ENCODE data around the gene BMPR1A.
"Not testable (repeated sequence)": the region's sequence is repeated elsewhere in the genome, so short reads cannot be mapped to it uniquely, and the experiment has no call there.

Gene BMPR1A

GRCh38 chr10:86914734-86915133, 158.3 kb downstream of the BMPR1A start:
- H3K27ac ChIP-seq (ENCODE audit: insufficient read depth in 1 of 2, low read depth in 1 of 2, low read length in 2 of 2, poor library complexity in 1 of 2, severe bottlenecking in 2 of 2) = no peak overlapping the region
- H3K4me1 ChIP-seq (ENCODE audit: control extremely low read depth in 1 of 4, control insufficient read depth in 4 of 4, insufficient read depth in 4 of 4, low read length in 3 of 4) = no peaks in the 10 kb centered on the region
- WGBS (ENCODE audit: insufficient coverage) = no CpG with 5 or more reads among the region's 1 CpG
- H3K9me3 ChIP-seq (ENCODE audit: control extremely low read depth in 1 of 5, control insufficient read depth in 4 of 5, insufficient read depth in 2 of 5, low read depth in 1 of 5, low read length in 4 of 5) = no peaks in the 10 kb centered on the region
- H3K27me3 ChIP-seq (replicated peaks in 2 of 5; ENCODE audit: control insufficient read depth in 4 of 5, insufficient read depth in 5 of 5, low read length in 4 of 5) = peaks cover 0 to 2% (median 0%) of the 10 kb centered on the region in 5 experiments
- no peak for DNase-seq
- no peaks in the 10 kb centered on the region for H3K36me3 ChIP-seq (ENCODE audit: control insufficient read depth in 4 of 4, insufficient read depth in 4 of 4, low read length in 3 of 4)
- ChIA-PET POLR2A (no interaction called here), CTCF (no interaction called here)
- H3K4me3 ChIP-seq (ENCODE audit: control insufficient read depth in 1 of 7, extremely low read depth in 1 of 7, insufficient read depth in 4 of 7, low read depth in 2 of 7, low read length in 6 of 7) = no peak overlapping the region

- H3K27me3 ChIP-seq (replicated peaks in 2 of 5; ENCODE audit: control insufficient read depth in 4 of 5, insufficient read depth in 5 of 5, low read length in 4 of 5) = peaks cover 0 to 3% (median 0%) of the 10 kb centered on the region in 5 experiments
- ChIA-PET CTCF (interaction anchor here (1.4 kb wide), 1 partner anchor 222 kb away, joined by 4 read pairs; no protein-coding TSS in a partner anchor), POLR2A (no interaction called here)
- no peak overlapping the region for H3K4me3 ChIP-seq (ENCODE audit: control insufficient read depth in 1 of 7, extremely low read depth in 1 of 7, insufficient read depth in 4 of 7, low read depth in 2 of 7, low read length in 6 of 7)
- H3K27ac ChIP-seq (ENCODE audit: insufficient read depth in 1 of 2, low read depth in 1 of 2, low read length in 2 of 2, poor library complexity in 1 of 2, severe bottlenecking in 2 of 2) = no peak overlapping the region
- no peaks in the 10 kb centered on the region for H3K4me1 ChIP-seq (ENCODE audit: control extremely low read depth in 1 of 4, control insufficient read depth in 4 of 4, insufficient read depth in 4 of 4, low read length in 3 of 4)
- no peaks in the 10 kb centered on the region for H3K9me3 ChIP-seq (ENCODE audit: control extremely low read depth in 1 of 5, control insufficient read depth in 4 of 5, insufficient read depth in 2 of 5, low read depth in 1 of 5, low read length in 4 of 5)
- WGBS (ENCODE audit: insufficient coverage) = 100% methylated on average over 4 of the region's 5 CpGs
- DNase-seq = no peak
- no peaks in the 10 kb centered on the region for H3K36me3 ChIP-seq (ENCODE audit: control insufficient read depth in 4 of 4, insufficient read depth in 4 of 4, low read length in 3 of 4)
Measured at GRCh38 chr10:86918022-86918471, 161.6 kb downstream of the BMPR1A start.

- Histone ChIP-seq H3K27ac (ENCODE audit: insufficient read depth in 1 of 2, low read depth in 1 of 2, low read length in 2 of 2, poor library complexity in 1 of 2, severe bottlenecking in 2 of 2) (no peak overlapping the region), H3K36me3 (ENCODE audit: control insufficient read depth in 4 of 4, insufficient read depth in 4 of 4, low read length in 3 of 4) (no peaks in the 10 kb centered on the region), H3K27me3 (replicated peaks in 2 of 5; ENCODE audit: control insufficient read depth in 4 of 5, insufficient read depth in 5 of 5, low read length in 4 of 5) (peaks cover 0 to 3% (median 0%) of the 10 kb centered on the region in 5 experiments), H3K4me3 (ENCODE audit: control insufficient read depth in 1 of 7, extremely low read depth in 1 of 7, insufficient read depth in 4 of 7, low read depth in 2 of 7, low read length in 6 of 7) (no peak overlapping the region), H3K4me1 (ENCODE audit: control extremely low read depth in 1 of 4, control insufficient read depth in 4 of 4, insufficient read depth in 4 of 4, low read length in 3 of 4) (no peaks in the 10 kb centered on the region), H3K9me3 (ENCODE audit: control extremely low read depth in 1 of 5, control insufficient read depth in 4 of 5, insufficient read depth in 2 of 5, low read depth in 1 of 5, low read length in 4 of 5) (no peaks in the 10 kb centered on the region)
- DNase-seq = no peak
- CTCF ChIA-PET = no interaction called here
- WGBS (ENCODE audit: insufficient coverage) = 89% methylated on average over 9 of the region's 9 CpGs
- POLR2A ChIA-PET = no interaction called here
Measured at GRCh38 chr10:86922553-86922961, 166.1 kb downstream of the BMPR1A start.

GRCh38 chr10:86929468-86930380, 173.3 kb downstream of the BMPR1A start:
- Histone ChIP-seq H3K4me3 (ENCODE audit: control insufficient read depth in 1 of 7, extremely low read depth in 1 of 7, insufficient read depth in 4 of 7, low read depth in 2 of 7, low read length in 6 of 7) (no peak overlapping the region), H3K36me3 (ENCODE audit: control insufficient read depth in 4 of 4, insufficient read depth in 4 of 4, low read length in 3 of 4) (no peaks in the 10 kb centered on the region), H3K27ac (ENCODE audit: insufficient read depth in 1 of 2, low read depth in 1 of 2, low read length in 2 of 2, poor library complexity in 1 of 2, severe bottlenecking in 2 of 2) (no peak overlapping the region), H3K4me1 (ENCODE audit: control extremely low read depth in 1 of 4, control insufficient read depth in 4 of 4, insufficient read depth in 4 of 4, low read length in 3 of 4) (no peaks in the 10 kb centered on the region), H3K9me3 (ENCODE audit: control extremely low read depth in 1 of 5, control insufficient read depth in 4 of 5, insufficient read depth in 2 of 5, low read depth in 1 of 5, low read length in 4 of 5) (no peaks in the 10 kb centered on the region), H3K27me3 (replicated peaks in 2 of 5; ENCODE audit: control insufficient read depth in 4 of 5, insufficient read depth in 5 of 5, low read length in 4 of 5) (no peaks in the 10 kb centered on the region)
- ChIA-PET CTCF (interaction anchor here (2.2 kb wide), 1 partner anchor 9 kb away, joined by 9 read pairs; no protein-coding TSS in a partner anchor), POLR2A (no interaction called here)
- WGBS (ENCODE audit: insufficient coverage) = 95% methylated on average over 13 of the region's 15 CpGs
- DNase-seq = no peak

GRCh38 chr10:86931872-86932271, 175.5 kb downstream of the BMPR1A start:
- DNase-seq = no peak
- CTCF ChIA-PET = no interaction called here
- WGBS (ENCODE audit: insufficient coverage) = no CpG with 5 or more reads among the region's 1 CpG
- Histone ChIP-seq H3K4me3 (ENCODE audit: control insufficient read depth in 1 of 7, extremely low read depth in 1 of 7, insufficient read depth in 4 of 7, low read depth in 2 of 7, low read length in 6 of 7) (no peak overlapping the region), H3K27ac (ENCODE audit: insufficient read depth in 1 of 2, low read depth in 1 of 2, low read length in 2 of 2, poor library complexity in 1 of 2, severe bottlenecking in 2 of 2) (no peak overlapping the region), H3K27me3 (replicated peaks in 2 of 5; ENCODE audit: control insufficient read depth in 4 of 5, insufficient read depth in 5 of 5, low read length in 4 of 5) (no peaks in the 10 kb centered on the region), H3K4me1 (ENCODE audit: control extremely low read depth in 1 of 4, control insufficient read depth in 4 of 4, insufficient read depth in 4 of 4, low read length in 3 of 4) (no peaks in the 10 kb centered on the region), H3K36me3 (ENCODE audit: control insufficient read depth in 4 of 4, insufficient read depth in 4 of 4, low read length in 3 of 4) (no peaks in the 10 kb centered on the region), H3K9me3 (ENCODE audit: control extremely low read depth in 1 of 5, control insufficient read depth in 4 of 5, insufficient read depth in 2 of 5, low read depth in 1 of 5, low read length in 4 of 5) (no peaks in the 10 kb centered on the region)
- POLR2A ChIA-PET = no interaction called here

GRCh38 chr10:86932674-86933073, 176.3 kb downstream of the BMPR1A start:
- Histone ChIP-seq H3K36me3 (ENCODE audit: control insufficient read depth in 4 of 4, insufficient read depth in 4 of 4, low read length in 3 of 4) (no peaks in the 10 kb centered on the region), H3K27ac (ENCODE audit: insufficient read depth in 1 of 2, low read depth in 1 of 2, low read length in 2 of 2, poor library complexity in 1 of 2, severe bottlenecking in 2 of 2) (no peak overlapping the region), H3K4me1 (ENCODE audit: control extremely low read depth in 1 of 4, control insufficient read depth in 4 of 4, insufficient read depth in 4 of 4, low read length in 3 of 4) (no peaks in the 10 kb centered on the region), H3K9me3 (ENCODE audit: control extremely low read depth in 1 of 5, control insufficient read depth in 4 of 5, insufficient read depth in 2 of 5, low read depth in 1 of 5, low read length in 4 of 5) (no peaks in the 10 kb centered on the region), H3K27me3 (replicated peaks in 2 of 5; ENCODE audit: control insufficient read depth in 4 of 5, insufficient read depth in 5 of 5, low read length in 4 of 5) (no peaks in the 10 kb centered on the region), H3K4me3 (ENCODE audit: control insufficient read depth in 1 of 7, extremely low read depth in 1 of 7, insufficient read depth in 4 of 7, low read depth in 2 of 7, low read length in 6 of 7) (no peak overlapping the region)
- CTCF ChIA-PET = no interaction called here
- 95% methylated on average over 2 of the region's 2 CpGs for WGBS (ENCODE audit: insufficient coverage)
- POLR2A ChIA-PET = no interaction called here
- DNase-seq = no peak

- H3K27ac ChIP-seq (ENCODE audit: insufficient read depth in 1 of 2, low read depth in 1 of 2, low read length in 2 of 2, poor library complexity in 1 of 2, severe bottlenecking in 2 of 2); POLR2A ChIA-PET; H3K9me3 ChIP-seq (ENCODE audit: control extremely low read depth in 1 of 5, control insufficient read depth in 4 of 5, insufficient read depth in 2 of 5, low read depth in 1 of 5, low read length in 4 of 5); H3K4me1 ChIP-seq (ENCODE audit: control extremely low read depth in 1 of 4, control insufficient read depth in 4 of 4, insufficient read depth in 4 of 4, low read length in 3 of 4); H3K36me3 ChIP-seq (ENCODE audit: control insufficient read depth in 4 of 4, insufficient read depth in 4 of 4, low read length in 3 of 4); CTCF ChIA-PET; DNase-seq; H3K4me3 ChIP-seq (ENCODE audit: control insufficient read depth in 1 of 7, extremely low read depth in 1 of 7, insufficient read depth in 4 of 7, low read depth in 2 of 7, low read length in 6 of 7); H3K27me3 ChIP-seq (replicated peaks in 2 of 5; ENCODE audit: control insufficient read depth in 4 of 5, insufficient read depth in 5 of 5, low read length in 4 of 5): not testable (repeated sequence)
- WGBS (ENCODE audit: insufficient coverage) = 95% methylated on average over 4 of the region's 6 CpGs
Measured at GRCh38 chr10:86934162-86934711, 177.8 kb downstream of the BMPR1A start.

Data from common myeloid progenitor, CD34-positive (primary cell).